Activated CD8-positive, alpha-beta memory T cell treated with anti-CD3 and anti-CD28 coated beads for 4 hours (primary cell): ENCODE results near the gene SFMBT1.

Experiments used
- DNase-seq, 2 donors: peaks; one replicate each; pipeline ENCODE4 v3.0.0-alpha.2; 2020; ENCODE audit warnings: low read depth in 2 of 2

The SFMBT1 gene

DNA sequence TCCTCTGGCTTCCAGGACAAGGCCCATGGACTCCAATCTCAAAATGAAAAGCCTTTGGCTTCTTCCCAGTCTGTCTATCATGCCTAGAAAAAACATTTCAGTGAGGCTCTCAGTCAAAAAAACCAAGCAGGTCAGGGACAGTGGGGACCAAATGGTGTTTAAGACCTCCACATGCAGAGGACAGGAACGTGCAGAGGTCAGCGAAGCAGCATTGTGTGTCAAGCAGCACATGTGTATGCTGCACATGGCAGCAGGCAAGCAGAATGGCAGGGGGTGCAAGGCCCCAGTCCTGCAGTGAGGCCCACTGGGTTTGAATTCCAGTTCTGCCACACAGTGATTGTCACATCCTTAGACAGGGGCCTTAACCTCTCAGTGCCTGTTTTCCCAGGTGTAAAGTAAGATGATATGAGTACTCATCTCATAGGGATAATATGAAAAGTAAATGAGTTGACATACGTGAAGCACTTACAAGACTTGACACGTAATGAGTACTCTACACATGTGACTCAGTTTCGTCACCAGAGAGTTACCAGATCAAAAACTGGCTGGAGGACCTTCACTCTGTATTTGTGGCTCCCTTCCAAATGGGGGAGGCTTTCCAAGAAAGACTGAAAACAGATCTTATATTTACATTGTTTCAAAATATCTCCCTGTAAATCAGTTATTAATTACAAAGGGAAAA lies 159.7 kb downstream of the SFMBT1 start:
- no peak for DNase-seq

DNA sequence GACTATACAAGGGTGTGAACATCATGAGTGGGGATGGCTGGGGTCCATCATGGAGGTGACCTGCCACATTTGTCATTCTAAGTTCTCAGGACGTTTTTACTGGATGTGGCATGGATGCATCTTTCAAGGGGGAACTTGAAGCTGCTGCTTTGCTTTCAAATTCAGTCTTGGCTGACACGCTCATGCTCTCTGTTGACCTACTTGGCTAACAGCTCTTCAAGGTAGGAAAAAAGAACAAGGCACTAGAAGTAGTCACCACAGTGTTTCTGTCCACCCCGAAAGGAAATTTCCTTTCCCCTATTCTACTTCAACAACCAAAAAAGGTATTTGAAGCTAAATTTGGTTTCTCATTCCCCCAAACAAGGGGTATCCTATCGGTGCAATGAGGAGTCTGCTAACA lies 163.5 kb downstream of the SFMBT1 start:
- DNase-seq, result no peak

DNA sequence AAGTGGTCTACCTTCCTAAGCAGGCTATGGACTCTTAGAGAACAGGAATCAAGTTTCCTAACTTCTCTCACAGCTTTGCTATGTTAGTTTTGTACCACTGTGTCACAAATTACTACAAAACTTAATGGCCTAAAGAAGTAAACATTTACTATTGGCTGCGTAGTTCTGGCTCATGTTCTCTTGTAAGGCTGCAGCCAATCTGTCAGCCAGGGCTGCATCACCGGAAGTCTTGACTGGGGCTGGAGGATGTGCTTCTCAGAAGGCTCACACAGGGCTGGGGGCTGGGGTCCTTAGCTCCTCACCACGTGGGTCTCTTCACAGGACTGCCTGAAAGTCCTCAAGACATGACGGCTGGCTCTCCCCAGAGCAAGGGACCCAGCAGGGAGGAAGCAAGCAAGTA lies 164.0 kb downstream of the SFMBT1 start:
- DNase-seq, result no peak

DNA sequence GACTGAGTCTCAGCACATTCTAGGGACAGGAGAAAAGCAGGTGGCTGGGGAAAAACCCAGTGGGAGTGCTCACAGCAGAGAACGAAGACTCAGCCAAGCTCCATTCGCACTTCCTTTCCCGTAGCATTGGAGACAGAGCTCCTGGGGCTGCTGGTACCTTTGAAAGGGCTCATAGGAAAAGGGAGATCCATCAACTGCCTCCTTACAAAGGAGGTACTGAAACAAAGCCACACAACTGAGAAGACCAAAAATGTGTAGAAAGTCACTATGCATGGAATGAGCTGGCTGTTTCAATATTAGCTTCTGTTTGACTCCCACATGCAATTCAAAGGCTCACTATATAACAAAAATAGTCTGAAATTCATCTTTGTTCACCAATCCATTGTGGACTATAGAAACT lies 165.4 kb downstream of the SFMBT1 start:
- no peak for DNase-seq

DNA sequence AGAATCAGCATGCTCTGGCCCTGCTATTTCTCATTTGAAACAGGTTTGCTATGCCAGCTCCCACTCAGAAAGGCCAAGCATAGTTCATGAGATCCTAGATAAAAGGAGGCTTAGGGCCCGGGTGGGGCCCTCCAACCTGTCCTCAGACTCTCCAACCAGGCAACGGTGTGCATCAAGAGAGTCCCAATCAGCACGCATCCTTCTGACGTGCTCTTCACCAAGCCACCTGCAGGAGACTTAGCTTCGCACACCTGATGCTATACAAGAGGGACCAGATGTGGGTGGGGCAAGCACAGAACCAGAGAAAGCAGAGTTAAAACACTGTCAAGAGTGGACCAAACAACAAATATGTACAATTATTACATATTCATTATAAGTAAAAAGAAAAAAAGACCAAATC lies 165.8 kb downstream of the SFMBT1 start:
- no peak for DNase-seq

DNA sequence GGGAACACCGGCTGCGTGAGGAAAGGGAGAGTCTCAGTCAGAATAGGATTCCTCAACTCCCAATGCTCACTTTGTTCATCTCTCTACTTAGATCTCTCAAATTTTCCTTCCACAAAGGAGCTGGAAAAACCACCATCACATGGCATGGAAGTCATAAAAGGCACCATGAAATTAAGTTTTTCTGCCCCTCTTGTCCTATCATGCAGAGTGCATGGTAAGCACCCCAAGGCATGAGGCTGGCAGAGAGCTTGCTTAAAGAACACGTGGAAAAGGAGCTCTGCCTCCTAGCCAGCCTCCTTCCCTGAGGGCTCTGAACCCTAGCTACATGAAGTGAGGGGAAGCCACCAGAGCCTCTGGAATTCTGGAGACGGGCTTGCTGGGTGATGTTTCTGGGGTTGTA lies 166.3 kb downstream of the SFMBT1 start:
- DNase-seq, result no peak

DNA sequence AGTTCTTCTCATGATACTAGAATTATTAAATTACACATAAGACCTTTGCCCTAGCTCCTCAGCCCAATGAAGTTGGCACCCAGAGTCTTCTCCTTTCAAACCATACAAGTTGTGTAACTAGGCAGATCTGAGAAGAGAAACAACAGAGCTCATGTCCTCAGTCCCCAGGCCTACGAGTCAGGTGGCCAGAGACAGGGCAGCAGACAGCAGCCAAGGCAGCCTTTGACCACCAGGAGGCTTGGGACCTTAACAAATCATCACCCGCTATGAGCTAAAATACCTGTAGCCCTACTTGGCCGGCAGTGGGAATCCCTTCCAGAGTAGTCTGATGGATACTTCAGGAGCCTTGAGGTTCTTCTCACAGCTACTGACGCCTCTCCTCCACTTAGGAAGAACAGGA lies 166.8 kb downstream of the SFMBT1 start:
- no peak for DNase-seq

DNA sequence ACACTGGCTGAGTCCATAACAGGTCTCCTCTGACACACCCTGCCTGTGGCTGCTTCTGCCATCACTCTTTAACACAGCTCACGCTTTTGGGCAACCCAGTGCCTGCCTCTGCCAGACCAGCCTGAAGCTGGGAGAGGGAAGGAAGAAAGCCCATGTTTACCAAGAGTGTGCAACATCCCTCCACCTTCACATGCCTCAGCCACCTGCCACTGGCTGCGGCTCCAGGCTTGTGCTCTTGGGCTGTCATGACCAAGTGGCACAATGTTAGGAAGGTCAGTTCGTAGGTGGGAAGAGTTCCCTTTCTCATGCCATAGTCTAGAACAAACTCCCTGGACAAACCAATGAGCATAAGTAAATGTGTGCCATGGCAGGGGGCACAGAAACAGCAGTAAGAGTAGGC lies 168.8 kb downstream of the SFMBT1 start:
- no peak for DNase-seq

DNA sequence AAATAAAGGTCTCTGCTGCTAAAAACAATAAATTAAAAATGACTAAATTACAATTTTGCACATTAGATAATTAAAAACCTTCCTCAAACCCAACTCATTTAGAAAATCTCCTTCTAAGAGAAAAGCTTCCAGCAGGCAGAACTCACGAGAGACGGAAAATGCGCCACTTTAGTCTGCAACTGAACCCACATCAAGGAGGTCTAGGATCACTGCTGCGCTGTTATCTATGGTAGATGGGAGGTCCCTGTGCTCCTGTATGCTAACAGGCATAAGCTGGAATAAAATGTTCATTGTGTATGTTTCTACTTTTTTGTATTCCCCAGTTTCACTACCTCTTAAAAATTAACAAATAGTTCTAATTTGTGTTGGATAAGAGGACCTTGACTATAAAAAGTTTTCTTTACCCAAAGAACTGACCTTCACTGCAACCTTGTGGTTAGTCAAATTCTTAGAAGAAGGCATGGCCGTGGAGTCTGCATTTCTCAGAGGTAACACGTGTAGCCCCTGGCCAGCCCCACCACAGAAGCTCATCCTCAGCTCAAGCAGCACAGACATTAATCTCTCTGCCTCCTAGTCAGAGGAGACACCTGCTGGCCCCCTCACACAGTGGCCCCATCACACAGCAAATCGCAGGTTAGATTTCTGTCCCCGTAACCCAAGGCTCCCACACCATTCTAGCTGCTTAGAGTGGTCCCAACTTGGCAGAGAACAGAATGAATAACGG lies 170.8 kb downstream of the SFMBT1 start:
- no peak for DNase-seq

DNA sequence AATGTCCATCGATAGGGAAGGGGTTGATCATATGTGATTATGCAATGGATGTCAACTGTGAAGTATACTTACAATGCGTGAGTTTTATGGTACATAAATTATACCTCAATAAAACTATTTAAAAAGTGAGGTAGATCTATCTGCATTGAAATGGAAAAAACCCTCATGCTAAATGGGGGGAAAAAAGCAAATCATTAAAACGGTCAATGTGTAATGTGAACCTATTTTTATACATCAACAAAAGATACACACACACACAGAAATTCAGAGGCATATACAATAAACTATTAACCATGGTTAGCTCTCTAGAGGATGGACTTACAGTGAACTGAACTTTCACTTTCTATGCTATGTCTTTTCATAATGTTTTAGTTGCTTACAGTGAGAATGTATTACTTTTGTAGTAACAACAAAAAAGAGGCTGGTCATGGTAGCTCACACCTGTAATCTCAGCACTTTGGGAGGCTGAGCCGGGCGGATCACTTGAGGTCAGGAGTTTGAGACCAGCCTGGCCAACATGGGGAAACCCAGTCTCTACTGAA lies 171.6 kb downstream of the SFMBT1 start:
- DNase-seq, result no peak

DNA sequence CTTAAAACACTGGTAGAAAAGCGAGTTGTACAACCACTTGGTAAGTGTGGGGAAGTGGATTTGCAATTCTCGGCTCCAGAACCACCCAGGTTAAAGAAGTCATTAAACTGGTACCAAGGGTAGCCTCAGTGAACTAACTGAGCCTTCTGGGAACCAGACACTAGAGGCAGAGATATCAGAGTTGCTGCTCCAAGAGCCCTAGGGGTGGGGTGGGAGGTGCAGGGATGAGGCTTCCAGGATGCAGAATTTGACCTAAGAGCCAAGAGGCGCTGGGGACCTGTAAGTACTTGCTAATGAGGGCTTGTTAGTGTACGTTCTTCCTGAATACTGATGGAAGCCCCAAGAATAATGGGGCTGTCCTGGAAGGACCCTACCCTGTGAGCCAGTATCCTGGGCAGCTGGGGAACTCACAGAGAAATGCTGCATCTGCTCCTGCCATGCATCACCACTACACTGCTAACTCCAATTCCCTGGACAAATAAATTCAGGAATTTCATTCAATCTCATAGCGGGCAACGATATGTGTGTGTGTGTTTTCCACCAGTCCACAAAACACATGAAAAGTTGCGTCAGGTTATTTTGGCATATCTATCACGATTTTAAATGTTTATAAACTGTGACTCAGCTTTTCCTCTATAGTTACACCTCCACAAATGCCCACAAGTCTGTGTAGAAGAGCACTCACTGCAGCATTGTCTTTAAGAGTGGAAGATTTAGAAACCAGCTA lies 172.3 kb downstream of the SFMBT1 start:
- DNase-seq, result no peak

DNA sequence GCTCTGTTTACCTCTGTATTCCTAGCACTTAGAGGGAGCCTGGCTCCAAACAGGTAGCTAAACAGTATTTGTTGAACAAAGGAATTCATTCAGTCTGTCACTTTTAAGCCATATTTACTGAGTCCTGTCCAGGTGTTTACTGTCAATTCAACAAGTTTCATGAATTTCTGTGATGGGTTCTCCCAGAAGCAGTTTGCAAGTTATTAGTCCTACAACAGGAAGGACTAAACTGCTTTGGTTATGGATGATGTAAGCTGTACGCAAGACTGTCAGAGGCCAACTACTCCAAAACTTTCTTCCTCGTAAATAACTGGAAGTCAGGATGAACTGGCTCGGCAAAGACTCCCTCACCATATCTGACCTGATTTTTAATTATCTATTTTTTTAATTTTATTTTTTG lies 173.6 kb downstream of the SFMBT1 start:
- no peak for DNase-seq

DNA sequence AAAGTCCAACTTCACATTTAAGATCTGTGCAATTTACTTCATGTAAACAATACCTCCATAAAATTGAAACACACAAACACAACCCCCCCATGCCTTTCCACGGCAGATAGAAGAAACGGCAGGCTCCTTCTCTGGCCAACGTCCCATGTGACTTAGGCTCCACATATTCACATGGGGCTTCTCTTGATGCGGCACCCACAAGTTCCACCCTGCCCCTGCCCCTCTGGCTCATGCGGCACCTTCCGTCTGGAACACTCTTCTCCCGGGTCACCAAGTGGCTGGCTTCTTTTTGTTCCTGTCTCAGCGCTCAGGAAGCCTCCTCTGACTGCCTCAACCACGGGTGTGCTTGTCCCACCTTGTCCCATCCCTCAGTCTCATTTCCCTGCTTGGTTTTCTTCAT lies 174.1 kb downstream of the SFMBT1 start:
- DNase-seq, result no peak

DNA sequence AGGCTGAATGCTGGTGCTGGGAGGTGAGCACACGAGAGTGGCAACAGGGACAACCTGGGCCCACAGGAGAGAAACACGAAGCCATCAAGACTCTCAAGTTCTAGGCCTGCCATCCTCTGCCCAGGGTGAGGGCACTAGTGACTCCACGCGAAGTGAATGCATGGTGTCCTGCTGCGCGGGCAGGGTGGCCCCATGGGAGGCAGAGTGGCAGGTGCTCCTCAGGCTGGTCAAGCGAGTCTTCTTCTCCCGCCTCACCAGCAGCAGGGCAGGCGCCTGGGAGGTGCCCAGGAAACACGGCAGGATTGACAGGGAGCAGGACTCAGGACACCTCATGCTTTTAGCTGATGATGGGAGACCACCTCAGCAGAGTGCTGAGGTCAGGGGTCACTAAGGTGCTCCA lies 175.4 kb downstream of the SFMBT1 start:
- no peak for DNase-seq

DNA sequence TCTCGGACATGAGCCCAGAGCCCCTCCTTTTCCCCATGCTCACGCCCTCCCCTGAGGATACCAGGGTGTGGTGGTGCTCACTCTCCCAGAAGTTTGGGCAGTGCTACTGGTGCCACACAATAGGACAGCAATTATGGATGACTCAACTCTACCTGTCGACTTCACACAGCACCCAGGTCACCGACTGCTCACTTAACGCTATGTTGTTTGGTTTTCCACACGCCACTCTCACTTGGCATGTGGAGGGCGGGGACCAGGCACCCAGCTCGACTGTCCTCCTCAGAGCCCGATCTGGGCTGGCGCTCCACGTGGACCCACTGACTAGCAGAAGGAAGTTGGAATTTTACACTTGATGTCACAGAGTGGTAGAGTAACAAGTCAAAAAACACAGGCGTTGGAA lies 179.4 kb downstream of the SFMBT1 start:
- no peak for DNase-seq

DNA sequence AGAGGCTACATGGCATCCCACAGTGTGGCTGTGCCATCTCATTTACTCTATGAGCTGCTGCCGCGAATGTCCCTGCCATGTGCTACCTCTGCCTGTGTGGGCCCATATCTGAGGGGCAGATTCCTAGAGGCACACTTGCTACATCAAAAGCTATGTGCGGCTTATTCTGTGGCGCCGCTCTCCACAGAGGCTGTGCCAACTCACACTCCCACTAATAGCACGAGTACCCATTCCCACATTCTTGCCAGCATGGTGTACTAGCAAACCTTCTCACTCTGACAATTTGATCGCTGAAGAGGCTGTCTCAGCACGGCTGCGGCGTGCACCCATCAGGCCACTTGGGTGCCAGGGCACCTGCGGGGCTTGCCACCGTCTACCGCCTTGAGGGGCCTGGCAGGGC lies 179.9 kb downstream of the SFMBT1 start:
- DNase-seq, result no peak

DNA sequence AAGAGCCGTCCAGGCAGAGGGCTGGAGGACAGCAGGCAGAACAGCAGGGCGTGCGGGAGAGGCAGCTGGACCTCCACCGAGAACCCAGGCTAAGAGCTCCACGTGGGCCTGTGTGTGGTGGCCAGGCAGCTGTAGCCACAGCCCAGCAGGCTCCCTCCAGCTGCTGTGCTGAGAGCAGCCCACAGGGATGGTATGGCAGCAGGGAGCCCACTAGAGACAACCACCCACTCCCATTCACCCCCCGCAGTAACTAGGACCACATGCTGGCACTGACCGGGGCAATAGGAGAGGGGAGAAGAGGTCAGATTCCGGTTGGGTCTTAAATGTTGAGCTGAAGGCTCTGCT lies 185.5 kb downstream of the SFMBT1 start:
- DNase-seq, result no peak

DNA sequence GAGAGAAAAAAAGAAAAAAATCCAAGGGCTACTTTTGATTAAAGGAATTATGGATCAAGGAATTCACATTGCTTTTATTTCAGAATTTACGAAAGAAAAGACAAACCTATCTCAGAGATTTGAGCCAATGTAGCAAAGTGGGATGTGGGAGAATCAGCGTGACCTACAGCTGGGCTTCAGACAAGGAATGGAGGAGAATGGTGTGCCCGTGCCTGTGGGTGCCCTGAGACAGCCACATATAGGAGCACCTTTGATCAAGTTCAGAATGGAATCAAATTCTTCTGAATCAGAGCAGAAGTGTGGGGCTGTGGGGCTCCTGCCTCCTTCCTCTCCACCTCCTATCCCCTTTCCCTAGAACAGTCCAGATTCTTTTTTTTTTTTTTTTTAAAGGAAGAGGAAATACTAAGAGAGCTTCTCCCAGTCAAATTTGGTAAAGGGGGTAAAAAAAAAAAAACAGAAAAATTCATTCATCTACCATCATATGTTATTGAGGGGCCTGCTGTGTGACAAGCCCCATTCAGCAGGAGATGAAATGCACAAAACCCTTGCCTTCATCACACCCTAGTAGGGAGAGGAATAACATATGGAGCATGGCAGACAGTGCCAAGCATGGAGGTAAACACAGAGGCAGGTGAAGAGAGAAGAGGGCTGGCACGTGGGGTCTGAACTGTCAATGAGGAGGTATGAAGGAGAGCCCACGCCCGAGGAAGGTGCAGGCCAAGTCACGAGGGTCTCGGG lies 186.0 kb downstream of the SFMBT1 start:
- no peak for DNase-seq

DNA sequence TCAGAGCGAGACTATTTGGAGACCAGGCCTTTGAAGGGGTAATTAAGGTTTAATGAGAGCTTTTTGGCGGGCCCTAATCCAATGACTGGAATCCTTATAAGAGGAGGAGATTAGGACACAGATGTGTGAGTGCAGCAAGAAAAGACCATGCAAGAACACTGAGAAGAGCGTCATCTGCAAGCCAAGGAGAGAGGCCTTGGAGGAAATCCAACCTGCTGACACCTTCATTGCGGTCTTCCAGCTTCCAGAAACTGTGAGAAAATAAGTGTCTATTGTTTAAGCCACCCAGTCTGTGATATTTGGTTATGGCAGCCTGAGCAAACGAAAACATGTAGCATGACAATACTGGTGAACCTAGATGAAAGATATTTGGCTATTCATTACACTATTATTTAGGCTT lies 188.0 kb downstream of the SFMBT1 start:
- no peak for DNase-seq

DNA sequence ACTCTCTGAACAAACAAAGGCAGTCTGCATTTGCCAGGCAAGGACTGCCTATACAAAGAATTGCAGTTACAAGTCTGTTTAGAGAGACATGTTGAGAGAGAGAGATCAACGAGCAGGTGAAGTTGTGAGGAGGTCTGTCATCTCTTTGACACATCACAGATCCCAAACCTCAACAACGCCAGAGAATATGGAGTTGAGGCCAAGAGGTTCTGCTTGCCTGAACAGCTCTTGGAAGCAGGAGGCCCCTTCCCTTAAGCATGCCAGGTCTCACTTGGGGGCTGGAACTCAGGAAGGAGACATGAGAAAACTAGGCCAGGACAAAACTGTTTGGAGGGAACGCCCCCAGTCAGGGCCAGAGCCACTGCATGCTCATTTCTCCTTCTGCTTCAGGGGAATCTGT lies 188.7 kb downstream of the SFMBT1 start:
- no peak for DNase-seq

DNA sequence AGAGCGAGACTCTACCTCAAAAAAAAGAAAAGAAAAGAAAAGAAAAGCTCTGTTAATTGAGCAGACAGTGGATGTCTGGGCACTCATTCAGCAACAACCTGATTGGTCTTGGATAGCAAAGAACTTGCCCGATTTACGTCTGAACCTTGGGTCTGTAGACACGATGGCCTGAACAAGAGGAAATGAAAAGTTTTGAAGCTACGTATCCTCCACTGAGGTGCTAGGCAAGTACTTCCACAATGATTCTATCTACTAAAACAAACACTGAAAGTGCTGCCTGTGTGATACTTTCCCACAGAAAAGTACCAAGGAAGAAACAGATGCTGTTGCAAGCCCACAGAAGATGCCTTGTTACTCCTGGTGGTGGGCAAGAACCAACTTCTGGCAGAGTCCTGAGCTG lies 189.2 kb downstream of the SFMBT1 start:
- DNase-seq, result no peak

DNA sequence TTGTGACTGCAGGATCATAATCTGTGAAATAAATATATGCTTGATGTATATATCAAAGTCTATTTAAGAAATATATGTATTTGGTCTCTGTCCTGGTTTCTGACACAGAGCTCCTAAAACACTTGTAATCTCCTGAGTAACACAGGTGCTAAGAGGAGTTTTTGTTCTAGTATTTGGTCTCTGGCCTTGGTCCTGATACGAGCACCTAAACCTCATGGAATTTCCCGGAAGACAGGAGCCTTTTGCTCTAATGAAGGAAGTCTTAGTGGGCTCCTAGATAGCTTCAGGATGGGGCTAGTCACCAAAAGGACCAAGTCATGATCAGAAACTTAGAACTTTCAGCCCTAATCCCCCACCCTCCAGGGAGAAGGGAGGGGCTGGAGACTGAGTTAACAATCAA lies 191.9 kb downstream of the SFMBT1 start:
- DNase-seq, result no peak
